Renal cortical epithelial cell (primary cell): ENCODE measurements around the gene CRLF3. TPM values are rescaled to one million over a fixed set of nuclear protein-coding genes. Genes with fewer than 3 reads are reported as not detected.
A peak's percentile ranks its signal among the peaks of the same experiment; 100 is the strongest.
"Not testable (repeated sequence)": the region's sequence is repeated elsewhere in the genome, so short reads cannot be mapped to it uniquely, and the experiment has no call there.

Experiments used
- DNase-seq: peaks from one replicate; pipeline ENCODE4 v3.0.0-alpha.2; 2011; ENCODE audit warnings: low read depth
- total RNA-seq: library from RNA; depleted of rRNA; stranded (reverse); fragments of >200 nt; gene quantifications from 2 replicates; pipeline ENCODE4 v1.2.3, GENCODE V29; 2014

CRLF3 gene, protein sequence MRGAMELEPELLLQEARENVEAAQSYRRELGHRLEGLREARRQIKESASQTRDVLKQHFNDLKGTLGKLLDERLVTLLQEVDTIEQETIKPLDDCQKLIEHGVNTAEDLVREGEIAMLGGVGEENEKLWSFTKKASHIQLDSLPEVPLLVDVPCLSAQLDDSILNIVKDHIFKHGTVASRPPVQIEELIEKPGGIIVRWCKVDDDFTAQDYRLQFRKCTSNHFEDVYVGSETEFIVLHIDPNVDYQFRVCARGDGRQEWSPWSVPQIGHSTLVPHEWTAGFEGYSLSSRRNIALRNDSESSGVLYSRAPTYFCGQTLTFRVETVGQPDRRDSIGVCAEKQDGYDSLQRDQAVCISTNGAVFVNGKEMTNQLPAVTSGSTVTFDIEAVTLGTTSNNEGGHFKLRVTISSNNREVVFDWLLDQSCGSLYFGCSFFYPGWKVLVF
- 11.9 and 23.8 TPM in 2 replicates for total RNA-seq

DNA sequence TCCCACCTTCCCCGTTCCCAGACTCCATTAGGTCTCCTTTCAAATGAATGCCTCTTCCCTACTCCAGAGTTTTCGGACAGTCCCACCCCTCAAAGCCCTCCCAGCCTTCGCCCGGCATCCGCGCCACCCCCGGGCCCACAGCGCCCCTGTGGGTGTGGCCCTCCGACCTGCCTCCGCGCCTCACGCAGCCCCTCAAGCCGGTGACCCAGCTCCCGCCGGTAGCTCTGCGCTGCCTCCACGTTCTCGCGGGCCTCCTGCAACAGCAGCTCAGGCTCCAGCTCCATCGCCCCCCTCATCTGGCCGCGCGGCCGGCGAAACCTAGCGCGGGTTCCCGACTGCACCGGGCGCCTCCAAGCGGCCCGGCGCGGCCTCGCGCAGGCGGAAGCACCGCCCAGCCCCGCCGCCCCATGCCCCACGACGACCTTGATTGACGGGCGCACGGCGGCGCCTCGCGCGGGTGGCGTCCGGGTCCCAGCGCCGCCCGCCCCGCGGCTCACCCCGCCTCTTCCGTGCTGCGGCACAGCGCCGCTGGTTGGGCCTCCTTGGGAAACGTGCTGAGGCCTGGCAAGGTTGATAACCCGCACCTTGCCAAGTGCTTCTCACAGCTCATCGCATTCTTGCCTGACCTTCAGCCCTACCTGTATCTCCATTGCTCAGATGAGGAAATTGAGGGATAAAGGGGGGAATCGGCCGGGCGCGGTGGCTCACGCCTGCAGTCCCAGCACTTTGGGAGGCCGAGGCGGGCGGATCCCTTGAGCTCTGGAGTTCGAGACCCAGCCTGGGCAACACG lies at the start of gene CRLF3:
Gene CRLF3, minus strand, starts transcription at position 337 of the 790 bp plus-strand sequence. Its CDS starts 41 bp downstream, at position 296.
- peak; percentile 64 for DNase-seq

DNA sequence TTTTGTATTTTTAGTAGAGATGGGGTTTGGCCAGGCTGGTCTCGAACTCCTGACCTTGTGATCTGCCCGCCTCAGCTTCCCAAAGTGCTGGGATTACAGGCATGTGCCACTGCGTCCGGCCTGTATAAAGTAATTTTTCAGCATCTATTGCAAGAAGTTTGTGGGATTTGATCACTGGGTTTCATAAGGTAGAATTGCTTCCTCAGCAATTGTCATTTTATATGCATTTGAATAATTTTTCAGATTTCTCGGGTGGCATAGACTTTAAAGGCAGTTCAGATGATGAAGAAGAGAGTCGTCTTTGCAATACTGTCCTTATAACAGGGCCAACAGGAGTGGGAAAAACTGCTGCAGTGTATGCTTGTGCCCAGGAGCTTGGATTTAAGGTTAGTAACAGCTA lies 44.5 kb upstream of the CRLF3 start:
- no peak for DNase-seq

DNA sequence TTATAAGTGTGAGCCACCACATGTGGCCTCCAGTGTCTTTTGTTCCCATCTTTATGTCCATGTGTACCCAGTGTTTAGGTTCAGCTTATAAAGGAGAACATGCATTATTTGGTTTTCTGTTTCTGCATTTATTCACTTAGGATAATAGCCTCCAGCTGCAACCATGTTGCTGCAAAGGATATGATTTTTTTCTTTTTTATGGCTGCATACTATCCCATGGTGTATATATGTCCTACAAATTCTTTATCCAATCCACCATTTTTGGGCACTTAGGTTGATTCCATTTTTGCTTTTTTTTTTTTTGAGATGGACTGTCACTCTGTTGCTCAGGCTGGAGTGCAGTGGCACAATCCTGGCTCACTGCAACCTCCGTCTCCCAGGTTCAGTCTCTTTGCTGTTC lies 40.1 kb upstream of the CRLF3 start:
- no peak for DNase-seq

DNA sequence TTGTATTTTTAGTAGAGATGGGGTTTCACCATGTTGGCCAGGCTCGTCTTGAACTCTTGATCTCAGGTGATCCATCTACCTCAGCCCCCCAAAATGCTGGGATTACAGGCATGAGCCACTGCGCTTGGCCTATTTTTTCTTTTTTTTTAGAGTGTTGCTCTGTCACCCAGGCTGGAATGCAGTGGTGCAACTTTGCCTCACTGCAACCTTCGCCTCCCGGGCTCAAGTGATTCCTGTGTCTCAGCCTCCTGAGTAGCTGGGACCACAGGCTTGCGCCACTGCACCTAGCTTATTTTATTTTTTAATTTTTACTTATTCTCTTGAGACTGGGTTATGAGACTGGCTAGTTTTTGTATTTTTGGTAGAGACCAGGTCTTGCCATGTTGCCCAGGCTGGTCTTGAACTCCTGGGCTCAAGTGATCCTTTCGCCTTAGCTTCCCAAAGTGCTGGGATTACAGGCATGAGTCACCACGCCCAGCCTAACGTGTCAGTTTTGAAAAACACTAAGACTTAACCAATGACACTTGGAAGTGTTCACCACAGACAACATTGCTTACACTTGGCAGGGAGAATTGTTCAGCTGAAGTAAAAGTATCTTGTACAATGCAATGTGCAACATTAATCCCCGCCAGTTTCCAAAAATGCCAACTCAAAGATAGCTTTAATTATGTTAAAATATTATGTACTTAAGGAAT lies 34.2 kb upstream of the CRLF3 start:
- peak; percentile 3 for DNase-seq

DNA sequence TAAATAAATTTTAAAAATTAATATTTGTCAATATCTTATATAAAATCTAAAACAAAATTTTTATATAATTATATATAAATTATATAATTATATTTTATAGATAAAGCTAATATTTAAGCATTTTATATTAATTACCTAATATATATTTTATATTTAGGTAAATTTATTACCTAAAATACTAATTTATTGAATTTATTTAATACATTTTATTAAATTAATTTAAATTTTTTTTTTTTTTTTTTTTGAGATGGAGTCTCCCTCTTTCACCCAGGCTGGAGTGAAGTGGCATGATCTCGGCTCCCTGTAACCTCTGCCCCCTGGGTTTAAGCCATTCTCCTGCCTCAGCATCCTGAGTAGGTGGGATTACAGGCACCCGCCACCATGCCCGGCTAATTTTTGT lies 29.7 kb upstream of the CRLF3 start:
- DNase-seq, result no peak

DNA sequence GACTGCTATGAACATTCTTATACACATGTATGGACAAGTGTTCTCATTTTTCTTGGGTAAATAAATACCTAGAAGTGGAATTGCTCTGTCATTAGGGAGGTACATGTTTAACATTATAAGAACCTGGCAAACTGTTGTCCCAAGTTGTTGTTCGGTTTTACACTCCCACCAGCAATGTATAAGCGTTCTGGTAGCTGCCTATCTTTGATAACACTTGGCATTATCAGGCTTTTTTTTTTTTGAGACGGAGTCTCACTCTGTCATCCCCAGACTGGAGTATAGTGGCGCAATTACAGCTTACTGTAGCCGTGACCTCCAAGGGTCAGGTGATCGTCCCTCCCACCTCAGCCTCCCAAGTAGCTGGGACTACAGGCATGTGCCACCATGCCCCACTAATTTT lies 23.5 kb upstream of the CRLF3 start:
- DNase-seq, result no peak

DNA sequence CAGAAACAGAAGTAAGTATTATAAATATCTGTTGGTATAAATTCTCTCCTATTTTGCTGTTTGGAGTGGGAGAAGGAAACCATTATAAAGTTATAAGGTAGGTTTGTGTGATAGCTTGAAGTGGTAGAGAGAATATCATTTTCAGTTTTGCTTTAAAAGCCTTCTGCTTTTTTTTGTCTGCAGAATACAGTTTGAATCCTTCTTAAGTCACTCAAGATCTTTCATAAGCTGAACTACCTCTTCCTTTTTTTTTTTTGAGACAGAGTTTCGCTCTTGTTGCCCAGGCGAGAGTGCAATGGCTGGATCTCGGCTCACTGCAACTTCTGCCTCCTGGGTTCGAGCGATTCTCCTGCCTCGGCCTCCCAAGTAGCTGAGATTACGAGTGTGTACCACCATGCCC lies 16.3 kb upstream of the CRLF3 start:
- DNase-seq, result no peak

DNA sequence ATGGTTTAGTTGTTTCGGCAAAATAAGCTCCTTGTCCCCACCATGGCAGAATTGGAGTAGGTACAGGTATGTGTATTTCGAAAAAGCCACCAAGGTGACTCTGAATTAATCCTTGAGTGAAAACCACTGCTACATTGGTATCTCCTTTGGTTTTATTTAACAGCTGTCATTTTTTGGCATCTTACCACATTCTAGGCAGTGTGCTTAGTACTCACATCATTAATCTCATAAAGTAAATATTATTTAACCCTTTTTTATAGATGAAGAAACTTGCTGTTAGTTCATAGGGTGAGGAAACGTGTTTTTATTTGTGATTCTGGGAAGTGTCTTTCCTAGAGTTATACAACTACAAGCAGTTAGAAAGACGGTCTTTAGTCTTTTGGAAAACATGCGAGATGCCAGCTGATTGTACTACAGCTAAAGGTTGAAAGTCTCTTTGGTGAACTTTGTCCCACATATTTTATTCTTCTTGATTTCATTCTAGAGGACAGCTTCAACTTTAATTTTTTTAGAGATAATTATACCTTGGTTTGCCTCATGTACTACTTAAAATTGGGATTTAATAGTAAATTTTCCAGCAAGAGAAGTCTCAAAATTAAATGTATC lies 13.8 kb upstream of the CRLF3 start:
- no peak for DNase-seq

DNA sequence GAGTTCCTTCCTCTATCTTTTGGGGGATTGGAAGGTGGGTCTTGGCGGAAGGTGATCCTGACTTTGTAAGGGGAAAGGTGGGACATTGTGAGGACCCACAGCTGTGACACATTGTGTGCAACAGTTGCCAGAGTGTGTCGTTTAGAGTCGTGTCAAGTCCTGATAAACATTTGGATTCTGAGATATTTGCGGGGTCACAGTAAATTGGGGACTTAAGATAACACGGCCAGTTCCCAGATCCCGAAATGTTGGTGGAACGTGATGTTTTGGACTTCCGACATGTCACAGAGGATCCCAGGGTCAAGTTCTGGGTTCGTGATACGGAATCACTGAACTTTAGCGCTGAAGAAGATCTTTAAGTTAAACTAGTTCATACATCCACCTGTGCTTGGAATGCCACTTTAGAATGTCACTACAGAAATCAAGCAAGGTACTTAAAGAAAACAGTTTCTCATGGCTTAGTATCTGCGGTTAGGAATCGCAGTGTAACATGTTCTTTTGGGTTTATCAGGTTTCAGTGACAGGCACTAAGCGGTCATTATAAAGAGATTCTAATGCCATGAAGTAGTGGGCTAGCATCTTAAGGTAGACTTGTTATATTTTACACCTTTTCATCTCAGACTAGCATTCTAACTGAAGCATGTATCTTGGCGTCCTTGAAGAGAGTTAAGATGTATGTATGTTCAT lies 8.1 kb upstream of the CRLF3 start:
- no peak for DNase-seq

DNA sequence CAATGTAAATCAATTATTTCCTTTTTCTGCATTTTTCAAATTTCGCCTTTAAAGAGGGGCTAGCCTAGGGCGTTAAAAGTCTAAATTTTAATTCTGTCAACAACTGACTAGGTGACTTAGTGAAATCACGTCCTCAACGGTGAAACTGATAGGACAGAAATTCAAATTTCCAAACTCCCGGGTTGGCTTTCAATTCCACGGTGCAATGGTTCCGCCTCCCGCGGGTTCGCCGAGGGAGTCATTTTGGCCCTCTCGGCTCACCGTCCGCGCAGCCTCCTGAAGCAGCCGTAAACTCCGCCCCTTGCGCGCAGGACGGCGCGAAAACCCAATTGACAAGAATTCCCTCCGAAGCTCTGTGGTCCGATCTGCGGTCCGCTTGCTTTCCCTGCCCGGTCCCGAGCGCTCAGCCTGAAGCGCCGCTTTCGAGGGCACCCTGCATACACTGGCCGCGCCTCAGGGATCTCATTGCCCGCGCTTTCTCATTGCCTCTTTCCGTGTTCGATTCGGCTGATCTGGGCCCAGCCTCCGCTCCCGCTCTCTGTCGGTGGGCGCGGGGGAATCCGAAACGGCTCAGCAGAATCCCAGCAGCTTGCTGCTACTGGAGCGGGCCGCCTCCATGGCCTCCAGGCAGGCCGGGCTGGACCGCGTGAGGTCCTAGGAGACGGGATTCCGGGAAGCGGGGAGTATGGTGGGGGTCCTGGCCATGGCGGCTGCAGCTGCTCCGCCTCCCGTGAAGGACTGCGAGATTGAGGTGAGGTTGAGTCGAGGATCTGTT lies 7.4 kb upstream of the CRLF3 start, which contains the start of gene ATAD5:
Gene ATAD5, plus strand, starts transcription at position 304 of the 775 bp plus-strand sequence. Its CDS starts 382 bp downstream, at position 686.
- peak; percentile 83 for DNase-seq

DNA sequence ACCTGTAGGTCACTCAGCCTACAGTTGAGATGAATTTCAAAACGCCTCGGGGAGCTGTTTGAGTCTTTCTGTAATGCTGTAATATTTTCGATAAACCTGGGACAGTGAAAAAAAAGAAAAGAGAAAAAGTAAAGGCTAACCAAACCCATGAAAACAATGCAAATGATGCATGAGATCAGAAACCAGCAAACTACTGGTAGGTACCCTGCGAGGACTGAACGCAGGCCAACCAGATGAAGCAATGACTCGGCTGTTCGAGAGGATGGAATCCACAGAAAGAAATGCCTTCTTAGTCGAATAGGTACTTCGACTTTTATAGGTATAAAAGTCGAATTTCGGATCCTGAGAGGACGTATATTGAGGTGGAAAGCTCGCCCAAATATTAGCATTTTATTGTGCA lies 6.8 kb upstream of the CRLF3 start:
- DNase-seq, result peak; percentile 26

DNA sequence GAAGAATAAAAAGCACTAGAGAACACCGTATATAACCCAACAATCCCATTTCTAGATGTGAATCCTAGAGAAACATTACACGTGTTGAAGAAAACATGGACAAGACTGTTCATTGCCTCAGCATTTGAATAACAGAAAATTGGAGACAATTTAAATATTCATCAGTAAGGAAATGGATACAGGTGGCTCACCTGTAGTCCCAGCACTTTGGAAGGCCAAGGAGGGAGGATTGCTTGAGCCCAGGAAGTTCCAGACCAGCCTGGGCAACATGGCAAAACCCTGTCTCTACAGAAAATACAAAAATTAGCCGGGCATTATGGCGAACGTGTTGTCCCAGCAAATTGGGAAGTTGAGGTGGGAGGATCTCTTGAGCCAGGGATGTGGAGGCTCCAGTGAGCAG lies 4.5 kb upstream of the CRLF3 start:
- no peak for DNase-seq

DNA sequence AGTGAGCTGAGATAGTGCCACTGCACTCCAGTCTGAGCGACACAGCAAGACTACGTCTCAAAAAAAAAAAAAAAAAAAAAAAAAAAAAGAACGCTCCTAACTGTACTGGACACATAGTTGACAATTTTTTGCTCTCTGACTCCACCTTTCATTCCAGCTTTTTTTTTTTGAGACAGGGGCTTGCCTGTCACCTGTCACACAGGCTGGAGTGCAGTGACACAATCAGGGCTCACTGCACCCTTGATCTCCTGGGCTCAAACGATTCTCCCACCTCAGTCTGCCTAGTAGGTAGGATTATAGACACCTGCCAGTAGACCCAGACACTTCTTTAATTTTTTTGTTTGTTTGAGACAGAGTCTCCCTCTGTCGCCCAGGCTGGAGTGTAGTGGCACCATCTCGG lies 2.6 kb upstream of the CRLF3 start:
- DNase-seq, result no peak

DNA sequence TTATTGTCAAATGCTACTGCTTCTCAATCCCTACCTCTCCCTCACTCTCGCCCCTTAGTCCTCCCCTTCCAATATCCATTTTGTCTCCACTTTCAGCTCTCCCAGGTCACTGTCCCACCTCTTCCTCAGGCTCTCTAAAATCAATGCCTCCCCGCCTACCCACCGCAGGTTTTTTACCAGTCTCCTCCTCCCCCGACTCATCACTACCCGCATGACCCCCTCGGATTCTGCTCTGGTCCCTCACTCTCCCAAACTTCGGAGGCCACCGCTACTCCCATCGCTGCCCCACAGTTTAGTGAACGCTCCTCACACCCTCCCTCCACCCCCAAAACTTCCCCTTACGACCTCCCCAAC lies 513 bp downstream of the CRLF3 start:
- DNase-seq, result no peak

DNA sequence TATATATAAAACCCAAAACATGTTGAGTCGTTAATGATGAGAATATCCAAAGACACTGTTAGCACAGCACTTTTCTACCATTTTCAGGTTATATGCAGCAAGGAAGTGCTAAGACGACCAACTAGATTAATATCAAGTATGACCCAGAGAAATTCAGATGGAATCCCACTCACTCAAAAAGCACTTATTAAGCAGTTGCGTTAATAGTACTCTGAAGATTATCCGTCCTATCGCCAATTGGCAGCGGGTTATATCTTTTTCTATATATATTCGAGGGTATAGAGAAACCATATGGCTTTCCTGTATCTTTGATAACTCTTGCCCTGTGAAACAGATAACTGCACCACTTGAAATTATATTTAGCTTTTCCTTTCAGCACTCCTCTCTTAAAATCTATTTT lies 1.1 kb downstream of the CRLF3 start:
- no peak for DNase-seq

DNA sequence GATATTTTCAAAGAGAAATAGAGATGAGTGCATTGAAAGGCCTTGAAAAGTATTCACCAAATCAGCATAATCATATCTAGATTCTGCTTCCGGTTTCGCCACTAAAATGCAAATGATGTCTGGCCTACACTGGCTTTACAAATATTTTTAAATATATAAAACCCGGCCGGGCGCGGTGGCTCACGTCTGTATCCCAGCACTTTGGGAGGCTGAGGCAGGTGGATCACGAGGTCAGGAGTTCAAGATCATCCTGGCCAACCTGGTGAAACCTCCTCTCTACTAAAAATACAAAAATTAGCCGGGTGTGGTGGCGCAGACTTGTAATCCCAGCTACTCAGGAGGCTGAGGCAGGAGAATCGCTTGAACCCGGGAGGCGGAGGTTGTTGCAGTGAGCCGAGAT lies 1.6 kb downstream of the CRLF3 start:
- DNase-seq, result not testable (repeated sequence)

DNA sequence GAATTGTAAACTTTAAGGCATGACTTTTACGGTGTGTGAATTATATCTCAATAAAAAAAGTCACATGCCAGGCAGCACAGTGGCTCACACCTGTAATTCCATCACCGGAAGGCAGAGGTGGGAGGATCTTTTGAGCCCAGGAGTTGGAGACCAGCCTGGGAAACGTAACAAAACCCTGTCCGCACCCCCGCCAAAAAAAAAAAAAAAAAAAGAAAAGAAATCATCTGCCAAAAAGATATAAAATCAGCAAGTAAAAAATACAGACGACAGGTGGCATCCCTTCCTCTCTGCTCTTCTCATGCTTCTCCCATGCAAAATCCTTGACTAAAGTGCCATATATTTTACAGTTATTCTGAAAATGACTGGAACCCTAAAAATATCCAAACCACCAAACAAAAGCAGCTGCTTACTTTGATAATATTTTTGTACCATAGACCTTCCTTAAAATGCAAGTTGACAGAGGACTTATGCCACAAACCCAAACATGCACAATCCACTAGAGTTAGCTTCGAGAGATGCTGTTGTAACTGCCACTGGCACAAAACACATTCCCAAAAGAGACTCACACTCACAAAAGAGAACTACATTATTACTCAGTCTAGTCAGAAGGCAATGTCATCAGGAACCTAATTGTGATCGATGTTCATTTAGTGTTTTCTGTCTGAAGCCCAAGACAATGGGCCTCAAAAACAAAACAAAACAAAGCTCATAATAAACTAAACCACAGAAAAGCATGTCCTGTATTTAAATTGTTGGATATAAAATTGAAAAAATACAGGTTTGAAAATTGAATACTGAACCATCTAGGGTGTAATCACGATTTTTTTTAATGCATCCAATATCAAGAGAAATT lies 2.4 kb downstream of the CRLF3 start:
- DNase-seq, result no peak

DNA sequence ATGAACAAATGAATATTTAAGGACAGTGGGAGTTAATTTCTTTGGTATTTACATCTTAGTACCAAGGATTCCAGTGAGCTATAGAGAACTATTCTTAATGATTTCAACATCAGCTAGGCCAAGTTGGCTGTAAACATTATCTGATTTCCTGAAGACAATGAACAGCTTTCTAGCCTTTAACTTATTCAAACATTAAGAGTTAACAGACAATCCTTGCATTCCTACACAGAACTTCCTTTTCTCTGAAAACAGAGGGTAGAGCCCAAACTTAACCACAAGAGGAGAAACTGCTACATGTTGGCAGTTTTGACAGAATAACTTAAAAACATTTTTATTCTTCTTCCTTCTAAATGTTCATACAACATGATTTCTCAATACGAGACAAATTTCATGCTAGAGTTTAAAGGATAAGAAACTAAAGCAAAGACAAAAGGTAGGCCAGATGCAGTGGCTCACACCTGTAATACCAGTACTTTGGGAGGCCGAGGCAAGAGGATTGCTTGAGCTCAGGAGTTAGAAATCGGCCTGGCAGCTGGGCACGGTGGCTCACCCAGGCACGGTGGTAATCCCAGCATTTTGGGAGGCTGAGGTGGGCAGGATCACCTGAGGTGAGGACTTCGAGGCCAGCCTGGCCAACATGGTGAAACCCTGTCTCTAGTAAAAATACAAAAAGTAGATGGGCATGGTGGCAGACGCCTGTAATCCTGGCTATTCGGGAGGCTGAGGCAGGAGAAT lies 4.4 kb downstream of the CRLF3 start:
- DNase-seq, result peak; percentile 46

DNA sequence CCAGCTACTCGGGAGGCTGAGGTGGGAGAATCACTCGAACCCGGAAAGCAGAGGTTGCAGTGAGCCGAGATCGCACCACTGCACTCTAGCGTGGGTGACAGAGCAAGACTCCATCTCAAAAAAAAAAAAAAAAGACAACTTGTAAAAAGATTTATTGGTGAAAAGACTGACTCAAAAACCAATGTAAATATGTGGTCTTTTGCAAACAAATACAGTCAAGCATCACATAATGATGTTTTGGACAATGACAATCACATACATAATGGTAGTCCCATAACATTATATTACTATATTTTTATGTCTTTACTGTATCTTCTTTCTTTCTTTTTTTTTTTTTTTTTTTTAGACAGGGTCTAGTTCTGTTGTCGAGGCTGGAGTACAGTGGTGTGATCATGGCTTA lies 8.3 kb downstream of the CRLF3 start:
- DNase-seq, result no peak
